Pancreas (tissue), 10 donors: ENCODE results near the gene AKNA. TPM values are rescaled to one million over a fixed set of nuclear protein-coding genes. Genes with fewer than 3 reads are reported as not detected.

Experiments
- ATAC-seq, 4 donors: fragments of 200-7000 bp; cut with Tn5 transposase; one replicate each; pipeline versions ENCODE4 v1.8.0 to v1.9.1; 2020; ENCODE audit warnings: mild to moderate bottlenecking in 4 of 4, moderate library complexity in 4 of 4
- DNase-seq, 6 donors: peaks; one replicate each; pipeline ENCODE4 v3.0.0-alpha.2; 2020
- FAIRE-seq: peaks from 2 replicates; lab custom pipeline; 2012; peaks lifted over from hg19 to GRCh38; lab: Jason Lieb, UNC
- H3K27ac ChIP-seq, 4 donors: fragments of 200-600 bp; sonication (generic); 1 replicate in 3 of 4; 2 replicates in 1 of 4; pipeline versions ENCODE4 v1.5.0 to v1.8.0; 2020
- H3K27me3 ChIP-seq, 4 donors: fragments of 200-600 bp; one replicate each; pipeline ENCODE4 v1.8.0; 2021
- H3K36me3 ChIP-seq, 3 donors: fragments of 200-600 bp; sonication (generic) in 1 of 3; one replicate each; pipeline versions ENCODE4 v1.5.0 to v1.8.0; 2020 to 2021
- H3K4me1 ChIP-seq, 3 donors: fragments of 200-600 bp; one replicate each; pipeline ENCODE4 v1.8.0; 2021
- H3K4me3 ChIP-seq, 4 donors: fragments of 200-600 bp; sonication (generic) in 2 of 4; one replicate each; pipeline versions ENCODE4 v1.5.0 to v1.8.0; 2020 to 2021
- H3K9me3 ChIP-seq, 4 donors: fragments of 200-600 bp; one replicate each; pipeline ENCODE4 v1.8.0; 2021
- WGBS, 2 donors: extraction: QIAGEN DNeasy Blood & Tissue Kit; methylation state at CpG; one replicate each; pipeline ENCODE4 v1.1.7; 2013; 5-methylcytosine and 5-hydroxymethylcytosine counted together
- intact Hi-C, 3 donors: fragments of 100-400 bp; cut with DNase I; formaldehyde crosslinking; loops; one replicate each; pipeline versions ENCODE4 v1.11.1 to v1.14.2; 2022
- polyA plus RNA-seq, 2 donors: library from polyadenylated mRNA; stranded (reverse); fragments of 200-250 nt; gene quantifications; one replicate each; pipeline ENCODE4 v1.2.3, GENCODE V29; 2013
- total RNA-seq, 6 donors: library from RNA; stranded (reverse); fragmentation: NEBNext Ultra II Directional in 4 of 6; extraction: Animal tissue kit (Norgen Biotek cat#: 25700) in 4 of 6; gene quantifications; one replicate each; pipeline versions ENCODE4 v1.2.1 to v1.2.4, GENCODE V29; 2021 to 2023
- TF ChIP-seq, protein P1 (sequence below), 4 donors: fragments of 200-600 bp; sonication (generic) in 3 of 4; IDR thresholded peaks; one replicate each; pipeline versions ENCODE4 v1.5.0 to v1.8.0; 2021; ENCODE audit warnings: antibody characterized with exemption in 4 of 4
- donor health status: healthy with polysubstance abuse.
- donor health status: DM: no; HTN: no; CAD: no; lungs with moderate emphysema.
- donor health status: DM: no; HTN: no; CAD: no.
- donor health status: control.
- donor health status: control.
- donor health status: Bipolar disorder and iron deficiency.
- donor health status: DM: yes; HTN: yes; CAD: no.
- donor health status: DM: no; HTN: no; CAD: no.
- donor health status: DM: no; HTN: no; CAD: no.
- donor health status: DM: yes; HTN: yes; CAD: no.

Gene AKNA
- total and polyA plus RNA-seq, 8 donors: 5.4 to 18.0 (median 10.4) TPM

DNA sequence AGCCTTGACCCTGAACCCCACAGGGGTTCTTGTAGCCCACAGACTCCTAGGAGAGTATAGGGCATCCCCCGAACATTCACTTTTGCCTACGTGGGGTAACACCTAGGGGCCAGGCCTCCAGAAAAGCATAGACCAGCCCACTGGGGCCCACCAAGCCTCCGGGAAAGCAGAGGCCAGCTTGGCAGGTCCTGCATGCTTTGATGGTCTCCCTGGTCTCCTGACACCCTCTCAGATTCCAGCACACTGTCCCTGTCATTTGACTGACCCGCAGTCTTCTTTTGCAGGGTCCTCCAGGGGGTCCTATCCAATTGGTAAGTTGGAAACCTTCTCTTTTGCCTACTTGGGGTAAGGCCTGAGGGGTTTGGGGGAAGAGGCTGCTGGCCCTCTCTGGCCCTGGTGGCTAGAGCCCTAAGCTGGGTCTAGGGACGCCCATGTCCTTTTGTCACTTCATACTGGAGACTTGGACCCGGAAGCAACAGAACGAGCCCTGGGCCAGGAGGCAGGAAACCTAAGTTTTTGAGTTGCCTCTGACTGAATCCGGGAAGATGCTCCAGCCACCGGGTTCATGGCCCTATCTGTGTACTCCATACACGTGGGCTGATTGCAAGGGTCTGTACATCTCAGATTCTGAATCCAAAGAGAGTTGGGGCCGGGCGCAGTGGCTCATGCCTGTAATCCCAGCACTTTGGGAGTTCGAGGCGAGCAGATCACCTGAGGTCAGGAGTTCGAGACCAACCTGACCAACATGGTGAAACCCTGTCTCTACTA is 85.8 kb downstream of the AKNA start:
- Histone ChIP-seq H3K36me3 (no peaks in the 10 kb centered on the region), H3K27ac (no peak overlapping the region), H3K27me3 (no peaks in the 10 kb centered on the region), H3K4me1 (no peaks in the 10 kb centered on the region), H3K4me3 (no peak overlapping the region), H3K9me3 (no peaks in the 10 kb centered on the region)
- TF ChIP-seq, protein P1, sequence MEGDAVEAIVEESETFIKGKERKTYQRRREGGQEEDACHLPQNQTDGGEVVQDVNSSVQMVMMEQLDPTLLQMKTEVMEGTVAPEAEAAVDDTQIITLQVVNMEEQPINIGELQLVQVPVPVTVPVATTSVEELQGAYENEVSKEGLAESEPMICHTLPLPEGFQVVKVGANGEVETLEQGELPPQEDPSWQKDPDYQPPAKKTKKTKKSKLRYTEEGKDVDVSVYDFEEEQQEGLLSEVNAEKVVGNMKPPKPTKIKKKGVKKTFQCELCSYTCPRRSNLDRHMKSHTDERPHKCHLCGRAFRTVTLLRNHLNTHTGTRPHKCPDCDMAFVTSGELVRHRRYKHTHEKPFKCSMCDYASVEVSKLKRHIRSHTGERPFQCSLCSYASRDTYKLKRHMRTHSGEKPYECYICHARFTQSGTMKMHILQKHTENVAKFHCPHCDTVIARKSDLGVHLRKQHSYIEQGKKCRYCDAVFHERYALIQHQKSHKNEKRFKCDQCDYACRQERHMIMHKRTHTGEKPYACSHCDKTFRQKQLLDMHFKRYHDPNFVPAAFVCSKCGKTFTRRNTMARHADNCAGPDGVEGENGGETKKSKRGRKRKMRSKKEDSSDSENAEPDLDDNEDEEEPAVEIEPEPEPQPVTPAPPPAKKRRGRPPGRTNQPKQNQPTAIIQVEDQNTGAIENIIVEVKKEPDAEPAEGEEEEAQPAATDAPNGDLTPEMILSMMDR (IDR thresholded peaks at IDR 0.05): no peak
- DNase-seq (peak in 1 of 6 donors; percentile 4), FAIRE-seq (no peak), ATAC-seq (no peak)
- intact Hi-C loops: no loop called here
- WGBS, 2 donors: 81 to 88% methylated on average over 15 of the region's 15 CpGs

DNA sequence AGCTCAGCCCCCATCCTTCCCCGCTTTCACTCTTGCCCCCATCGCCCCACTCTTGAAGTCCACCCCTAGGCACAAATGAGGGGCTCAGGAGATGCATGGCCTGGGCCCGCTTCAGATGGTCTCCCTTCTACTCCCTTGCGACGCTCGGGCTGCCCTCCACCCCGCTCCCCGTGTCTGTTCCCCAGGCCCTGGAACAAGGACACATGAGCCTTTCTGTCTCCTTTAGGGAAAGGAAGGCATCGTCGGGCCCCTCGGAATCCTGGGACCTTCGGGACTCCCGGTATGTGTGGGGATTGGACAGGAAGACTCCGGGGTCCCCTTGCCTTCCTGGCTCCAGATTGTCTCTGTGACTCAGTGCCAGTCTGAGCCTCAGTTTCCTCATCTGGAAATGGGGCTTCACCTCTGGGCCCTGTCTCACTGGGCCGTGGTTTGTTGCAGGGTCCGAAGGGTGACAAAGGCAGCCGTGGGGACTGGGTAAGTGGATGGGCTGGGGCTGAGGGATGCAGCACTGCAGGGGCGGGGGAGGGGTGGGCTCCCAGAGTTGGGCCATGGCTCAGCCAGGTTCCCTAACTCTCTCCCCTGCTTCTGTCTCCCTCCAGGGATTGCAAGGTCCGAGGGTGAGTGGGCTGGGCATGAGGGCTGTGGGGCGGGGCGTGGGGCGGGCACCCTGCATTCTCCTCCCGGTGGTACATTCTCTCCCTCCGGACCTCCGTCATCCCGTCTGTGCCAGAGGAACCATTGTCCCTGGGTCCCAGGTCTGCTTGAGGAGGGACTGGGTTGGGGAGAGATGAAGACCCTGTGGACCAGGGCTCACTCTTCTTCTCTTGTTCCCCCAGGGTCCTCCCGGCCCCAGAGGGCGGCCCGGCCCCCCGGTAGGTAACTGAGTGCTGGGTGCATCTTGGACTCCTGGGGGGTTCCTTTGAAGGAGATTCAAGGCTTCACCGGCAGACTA is 86.7 kb downstream of the AKNA start:
- Histone ChIP-seq H3K27ac (no peak overlapping the region), H3K36me3 (no peaks in the 10 kb centered on the region), H3K4me1 (no peaks in the 10 kb centered on the region), H3K4me3 (no peak overlapping the region), H3K27me3 (no peaks in the 10 kb centered on the region), H3K9me3 (no peaks in the 10 kb centered on the region)
- TF ChIP-seq, protein P1 (IDR thresholded peaks at IDR 0.05): no peak
- ATAC-seq (no peak), DNase-seq (peak in 4 of 6 donors; percentile 7 to 57 (median 21)), FAIRE-seq (no peak)
- intact Hi-C loops: no loop called here
- 92 to 93% methylated on average over 30 to 31 of the region's 31 CpGs for WGBS, 2 donors

DNA sequence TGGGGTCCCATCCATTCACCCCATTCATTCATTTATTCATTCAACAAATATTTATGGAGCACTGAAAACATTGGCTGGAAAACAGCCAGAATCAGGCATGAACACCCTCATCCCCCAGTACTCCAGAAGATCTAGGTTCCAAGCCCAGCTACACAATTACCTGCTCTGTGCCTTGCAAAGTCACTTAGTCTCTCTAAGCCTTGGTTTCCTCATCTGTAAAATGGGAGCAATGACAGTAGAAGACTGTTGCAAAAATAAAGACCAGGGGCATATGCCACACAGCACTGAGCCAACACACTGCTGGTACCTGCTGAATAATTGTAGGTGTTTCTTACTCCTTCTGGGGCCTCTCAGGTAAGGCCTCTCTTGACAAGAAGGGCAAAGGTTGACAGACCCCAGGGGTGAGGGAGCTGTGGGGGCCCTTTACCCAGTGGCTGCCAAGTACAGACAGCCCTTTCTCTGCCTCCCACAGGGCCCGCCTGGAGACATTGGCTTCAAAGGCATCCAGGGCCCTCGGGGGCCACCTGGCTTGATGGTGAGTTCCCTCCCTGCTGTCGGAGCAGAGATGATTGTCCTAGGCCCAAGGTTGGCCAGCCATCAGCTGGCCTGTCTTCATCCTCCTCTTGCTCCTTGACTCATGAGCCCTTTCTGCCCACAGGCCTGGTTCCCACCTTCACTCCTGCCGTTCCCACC is 87.5 kb downstream of the AKNA start:
- ATAC-seq (no peak), FAIRE-seq (no peak), DNase-seq (peak in 4 of 6 donors; percentile 7 to 55 (median 28))
- WGBS, 2 donors: 93 to 100% methylated on average over 4 of the region's 4 CpGs
- no peak overlapping the region for H3K27ac ChIP-seq
- peaks cover 0 to 6% (median 0%) of the 10 kb centered on the region in 3 donors for H3K36me3 ChIP-seq
- TF ChIP-seq, protein P1 (IDR thresholded peaks at IDR 0.05): no peak
- no peaks in the 10 kb centered on the region for H3K27me3 ChIP-seq
- no peaks in the 10 kb centered on the region for H3K9me3 ChIP-seq
- H3K4me1 ChIP-seq: no peaks in the 10 kb centered on the region
- H3K4me3 ChIP-seq: no peak overlapping the region
- intact Hi-C loops: no loop called here

DNA sequence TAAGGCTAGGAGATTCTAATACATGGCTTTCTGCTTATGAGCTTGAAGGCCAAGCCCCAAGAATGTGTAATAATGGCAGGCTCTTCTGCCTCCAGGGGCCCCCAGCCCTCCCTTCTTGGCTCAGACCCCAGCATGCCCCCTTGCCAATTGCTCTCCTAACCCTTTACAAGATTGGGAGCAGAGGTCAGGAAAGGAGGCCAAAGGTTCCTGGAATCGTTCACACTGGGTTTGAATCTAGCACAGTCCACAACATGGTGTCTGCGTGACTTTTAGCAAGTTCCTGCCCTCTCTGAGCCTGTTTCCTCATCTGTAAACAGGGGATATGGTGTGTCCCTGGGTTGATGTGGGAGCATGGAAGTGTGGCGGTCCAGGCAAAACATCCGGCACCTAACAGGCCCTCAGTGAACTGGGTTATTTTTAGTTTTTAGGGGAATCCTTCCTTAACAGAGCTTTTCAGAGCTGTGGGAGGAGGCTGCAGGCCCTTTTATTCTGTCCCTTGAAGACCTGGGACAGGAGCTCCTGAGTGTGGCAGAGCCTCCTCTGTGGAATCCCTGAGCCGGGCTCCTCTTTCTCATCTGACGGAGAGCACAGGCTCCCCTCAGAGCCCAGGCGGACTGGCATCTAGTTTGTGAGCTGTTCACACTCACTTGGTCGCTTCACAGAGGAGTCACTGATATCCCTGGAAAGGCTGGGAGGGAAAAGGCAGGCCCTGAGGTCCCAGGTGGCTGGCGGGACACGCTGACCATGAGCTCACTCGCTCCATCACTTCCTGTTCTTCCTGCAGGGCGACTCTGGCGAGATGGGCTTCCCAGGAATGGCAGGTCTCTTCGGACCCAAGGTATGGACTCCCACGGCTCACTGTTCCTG is 88.3 kb downstream of the AKNA start:
- no peaks in the 10 kb centered on the region for H3K9me3 ChIP-seq
- intact Hi-C loops: no loop called here
- no peak for FAIRE-seq
- TF ChIP-seq, protein P1 (IDR thresholded peaks at IDR 0.05): no peak
- DNase-seq: peak in 3 of 6 donors; percentile 4 to 29 (median 21)
- H3K4me3 ChIP-seq: no peak overlapping the region
- peaks cover 0 to 14% (median 7%) of the 10 kb centered on the region in 3 donors for H3K36me3 ChIP-seq
- H3K27ac ChIP-seq: no peak overlapping the region
- no peak for ATAC-seq
- no peaks in the 10 kb centered on the region for H3K4me1 ChIP-seq
- no peaks in the 10 kb centered on the region for H3K27me3 ChIP-seq
- 90% methylated on average over 15 of the region's 15 CpGs for WGBS, 2 donors
